Activated effector memory CD4-positive, alpha-beta T cell treated with anti-CD3 and anti-CD28 coated beads, Interleukin-2, amount 50 U/mL, for 16 hours (primary cell): ENCODE results near the gene CCN5.

Source experiments
- DNase-seq: peaks from one replicate; pipeline ENCODE4 v3.0.0-alpha.2; 2020

Gene CCN5

DNA sequence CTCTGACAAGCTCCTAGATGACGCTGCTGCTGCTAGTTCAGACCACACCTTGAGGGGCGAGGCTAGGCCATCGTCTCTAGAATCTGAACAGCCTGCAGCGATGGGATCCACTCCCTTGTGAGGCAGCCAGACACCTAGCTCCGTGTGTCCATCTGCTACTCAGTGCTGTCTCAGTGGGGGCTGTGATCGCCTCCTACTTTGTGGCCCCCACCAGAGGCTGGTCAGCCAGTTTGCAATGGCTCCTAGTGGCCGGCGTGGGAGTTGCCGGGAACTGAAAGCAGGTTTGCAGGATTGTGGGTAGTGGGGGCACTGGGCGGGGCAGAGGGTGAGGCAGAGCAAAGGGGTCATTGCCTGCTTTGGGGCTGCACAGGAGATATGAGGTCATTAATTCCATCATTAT is 2.8 kb downstream of the CCN5 start:
- no peak for DNase-seq

DNA sequence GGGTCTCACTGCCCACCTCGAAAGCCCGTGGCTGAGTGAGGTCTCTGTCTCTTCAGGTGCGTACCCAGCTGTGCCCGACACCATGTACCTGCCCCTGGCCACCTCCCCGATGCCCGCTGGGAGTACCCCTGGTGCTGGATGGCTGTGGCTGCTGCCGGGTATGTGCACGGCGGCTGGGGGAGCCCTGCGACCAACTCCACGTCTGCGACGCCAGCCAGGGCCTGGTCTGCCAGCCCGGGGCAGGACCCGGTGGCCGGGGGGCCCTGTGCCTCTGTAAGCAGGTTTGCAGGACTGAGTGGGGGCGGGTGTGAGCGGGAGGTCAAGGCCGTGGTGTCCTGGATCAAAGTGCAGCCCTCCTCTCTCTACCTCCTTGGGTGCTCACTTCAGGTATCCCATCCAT is 4.7 kb downstream of the CCN5 start:
- DNase-seq: no peak

DNA sequence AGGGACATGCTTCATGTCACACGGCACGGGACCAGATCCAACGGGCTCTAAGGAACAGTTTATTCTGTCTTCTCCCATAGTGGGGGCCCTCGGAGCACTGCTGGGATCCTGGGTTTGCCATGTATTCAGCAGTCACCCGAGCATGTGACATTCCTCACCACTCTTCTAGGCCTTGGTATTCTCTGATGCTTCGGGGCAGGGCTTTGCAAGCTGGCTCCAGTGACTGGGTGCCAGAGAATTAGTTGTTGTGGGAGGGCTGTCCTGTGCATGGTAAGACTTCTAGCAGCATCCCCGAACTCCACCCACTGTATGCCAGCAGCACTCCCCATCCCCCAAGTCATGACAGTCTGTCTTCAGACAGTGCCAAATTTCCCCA is 5.4 kb downstream of the CCN5 start:
- no peak for DNase-seq

DNA sequence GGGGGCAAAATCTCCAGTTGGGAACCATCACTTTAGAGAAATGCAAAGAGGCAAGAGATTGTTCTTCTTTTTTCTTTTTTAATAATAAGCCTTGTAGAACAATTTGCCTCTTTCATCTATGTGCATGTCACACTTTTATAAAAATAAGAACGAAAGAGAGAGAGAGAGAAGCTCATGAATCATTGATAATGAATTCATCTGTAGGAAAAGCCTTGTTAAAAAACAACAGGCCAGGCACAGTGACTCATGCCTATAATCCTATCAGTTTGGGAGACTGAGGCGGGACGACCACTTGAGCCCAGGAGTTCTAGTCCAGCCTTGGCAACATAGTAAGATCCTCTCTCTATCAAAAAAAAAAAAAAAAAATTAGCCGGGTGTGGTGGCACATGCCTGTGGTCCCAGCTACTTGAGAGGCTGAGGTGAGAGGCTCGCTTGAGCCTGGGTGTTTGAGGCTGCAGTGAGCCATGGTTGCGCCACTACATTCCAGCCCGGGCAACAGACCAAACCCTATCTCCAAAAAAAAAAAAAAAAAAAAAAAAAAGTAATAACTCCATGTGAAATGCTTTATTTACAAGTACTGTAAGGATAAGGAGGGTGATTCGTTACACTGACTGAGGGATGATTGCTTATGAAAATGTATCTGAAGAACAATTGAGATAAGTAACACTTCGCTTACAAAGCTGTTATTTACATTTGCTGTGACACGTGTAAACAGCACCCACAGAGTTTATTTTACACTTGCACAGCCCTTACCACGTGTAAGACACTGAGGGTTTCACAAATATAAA is 6.0 kb downstream of the CCN5 start:
- no peak for DNase-seq

DNA sequence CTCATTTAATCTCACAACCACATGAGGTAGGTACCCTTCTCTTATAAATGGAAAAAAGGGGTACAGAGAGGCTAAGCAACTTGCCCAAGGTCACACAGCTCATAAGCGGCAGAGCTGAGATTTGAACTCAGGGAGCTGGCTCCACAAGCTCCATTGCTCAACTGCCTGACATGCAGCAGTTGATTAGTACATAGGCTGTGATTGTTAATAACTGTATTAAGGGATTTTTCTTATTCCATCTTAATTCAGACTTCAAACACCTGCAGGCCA is 6.6 kb downstream of the CCN5 start:
- no peak for DNase-seq

DNA sequence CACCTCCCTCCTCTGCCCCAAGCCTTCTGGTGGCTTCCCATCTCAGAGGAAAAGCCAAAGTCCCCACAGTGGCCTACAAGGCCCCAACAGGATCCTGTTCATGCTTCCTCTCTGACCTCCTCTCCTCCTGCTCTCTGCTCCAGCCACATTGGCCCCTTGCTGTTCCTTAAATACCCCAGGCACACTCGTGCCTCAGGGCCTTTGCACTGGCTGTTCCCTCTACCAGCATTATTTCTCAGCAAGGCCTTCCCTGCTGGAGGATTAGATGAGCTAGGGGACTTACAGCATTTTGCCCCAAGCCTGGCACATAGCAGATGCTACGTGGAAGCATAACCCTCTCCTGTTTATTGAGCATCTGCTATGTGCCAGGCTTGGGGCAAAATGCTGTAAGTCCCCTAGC is 7.8 kb downstream of the CCN5 start:
- DNase-seq: no peak

DNA sequence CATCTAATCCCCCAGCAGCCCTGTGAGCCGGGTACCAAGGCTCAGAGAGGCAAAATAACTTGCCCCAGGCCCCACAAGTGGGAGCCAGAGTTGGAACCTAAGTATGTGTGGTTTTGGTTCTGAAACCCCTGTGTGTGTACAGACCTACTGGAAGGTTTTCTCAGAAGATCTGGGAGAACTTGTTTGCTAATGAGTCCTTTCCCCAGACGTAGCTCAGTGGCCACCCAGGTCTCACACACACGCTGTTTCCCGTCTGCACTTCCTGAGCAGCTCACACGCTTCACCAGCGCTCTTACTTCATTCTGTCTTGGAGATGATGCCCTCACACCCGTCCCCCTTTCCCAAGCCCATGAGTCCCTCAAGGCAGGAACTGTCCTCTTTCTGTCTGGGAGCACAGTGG is 8.2 kb downstream of the CCN5 start:
- DNase-seq: no peak

DNA sequence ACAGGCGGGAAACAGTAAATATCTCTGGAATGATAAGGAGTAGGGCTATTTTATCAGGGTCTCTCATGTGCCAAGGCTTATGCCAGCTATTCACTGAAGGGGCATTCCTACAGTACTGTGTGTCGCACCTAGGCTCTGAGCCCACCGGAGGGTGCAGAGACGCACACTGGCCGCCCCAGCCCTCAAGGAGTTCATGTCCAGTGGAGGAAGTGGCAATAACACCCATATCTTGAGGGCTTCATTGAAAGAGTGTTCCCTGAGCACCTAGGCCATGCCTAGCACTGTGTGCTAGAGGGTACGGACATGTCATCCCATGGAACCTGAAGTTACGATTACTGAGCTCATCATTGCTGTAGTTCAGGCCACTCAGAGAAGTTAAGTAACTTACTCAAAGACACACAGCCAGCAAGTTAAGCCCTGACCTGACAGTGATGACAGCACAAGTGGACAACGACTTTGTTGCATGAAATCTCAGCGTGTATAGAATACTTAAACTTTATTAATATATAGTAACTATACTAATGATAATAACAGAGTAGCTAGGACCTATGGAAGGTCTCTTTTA is 8.7 kb downstream of the CCN5 start:
- no peak for DNase-seq

DNA sequence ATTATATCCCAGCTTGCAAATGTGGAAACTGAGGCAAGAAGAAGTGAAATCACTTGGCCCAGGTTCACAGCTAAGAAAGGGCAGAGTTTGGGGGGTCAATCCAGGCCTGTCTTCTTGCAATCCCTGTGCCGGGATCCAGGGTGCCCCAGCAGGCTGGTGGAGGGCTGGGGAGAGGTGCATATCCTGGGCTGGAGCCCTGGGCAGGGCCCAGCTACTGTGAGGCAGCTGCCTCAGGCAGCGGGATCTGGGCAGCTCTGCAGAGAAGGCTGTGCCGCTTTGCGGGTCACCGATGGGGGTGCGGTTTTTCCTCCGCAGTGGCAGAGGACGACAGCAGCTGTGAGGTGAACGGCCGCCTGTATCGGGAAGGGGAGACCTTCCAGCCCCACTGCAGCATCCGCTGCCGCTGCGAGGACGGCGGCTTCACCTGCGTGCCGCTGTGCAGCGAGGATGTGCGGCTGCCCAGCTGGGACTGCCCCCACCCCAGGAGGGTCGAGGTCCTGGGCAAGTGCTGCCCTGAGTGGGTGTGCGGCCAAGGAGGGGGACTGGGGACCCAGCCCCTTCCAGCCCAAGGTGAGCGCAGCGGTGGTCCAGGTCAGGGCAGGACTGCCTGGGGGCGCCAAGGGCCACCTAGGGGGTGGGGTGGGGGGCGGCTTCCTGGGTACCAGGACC is 9.4 kb downstream of the CCN5 start:
- DNase-seq: no peak

DNA sequence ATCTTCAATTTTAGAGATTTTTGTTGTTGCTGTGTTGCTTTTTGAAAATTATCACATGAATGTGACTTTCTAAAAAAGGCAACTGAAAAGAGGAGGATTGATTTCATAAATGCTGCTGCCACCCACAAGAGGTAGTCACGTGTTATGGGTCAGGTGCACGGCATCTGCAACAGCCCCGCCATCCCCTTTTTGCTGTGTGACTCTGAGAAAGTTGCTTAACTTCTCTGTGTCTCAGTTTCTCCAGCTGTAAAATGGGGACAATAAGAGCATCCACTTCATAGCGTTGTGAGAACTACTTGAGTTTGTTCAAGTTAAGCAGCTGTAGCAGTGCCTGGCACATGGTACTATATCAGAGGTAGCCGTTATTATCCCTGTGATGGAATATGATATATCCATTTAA is 10.7 kb downstream of the CCN5 start:
- no peak for DNase-seq

DNA sequence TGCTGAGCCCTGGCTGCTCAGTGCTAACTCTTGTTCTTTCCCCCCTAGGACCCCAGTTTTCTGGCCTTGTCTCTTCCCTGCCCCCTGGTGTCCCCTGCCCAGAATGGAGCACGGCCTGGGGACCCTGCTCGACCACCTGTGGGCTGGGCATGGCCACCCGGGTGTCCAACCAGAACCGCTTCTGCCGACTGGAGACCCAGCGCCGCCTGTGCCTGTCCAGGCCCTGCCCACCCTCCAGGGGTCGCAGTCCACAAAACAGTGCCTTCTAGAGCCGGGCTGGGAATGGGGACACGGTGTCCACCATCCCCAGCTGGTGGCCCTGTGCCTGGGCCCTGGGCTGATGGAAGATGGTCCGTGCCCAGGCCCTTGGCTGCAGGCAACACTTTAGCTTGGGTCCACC is 11.9 kb downstream of the CCN5 start:
- DNase-seq: no peak

DNA sequence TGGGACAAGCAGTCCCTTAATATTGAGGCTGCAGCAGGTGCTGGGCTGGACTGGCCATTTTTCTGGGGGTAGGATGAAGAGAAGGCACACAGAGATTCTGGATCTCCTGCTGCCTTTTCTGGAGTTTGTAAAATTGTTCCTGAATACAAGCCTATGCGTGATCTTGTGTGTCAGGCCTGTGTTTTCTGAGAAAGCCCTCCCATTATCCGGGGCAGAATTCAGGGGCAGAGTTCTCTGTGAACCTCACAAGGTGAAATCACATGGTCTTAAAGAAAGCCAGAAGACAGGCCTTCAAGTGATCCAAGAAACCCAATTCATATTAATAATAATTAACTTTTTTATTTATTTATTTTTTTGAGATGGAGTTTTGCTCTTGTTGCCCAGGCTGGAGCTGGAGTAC is 12.5 kb downstream of the CCN5 start:
- no peak for DNase-seq

DNA sequence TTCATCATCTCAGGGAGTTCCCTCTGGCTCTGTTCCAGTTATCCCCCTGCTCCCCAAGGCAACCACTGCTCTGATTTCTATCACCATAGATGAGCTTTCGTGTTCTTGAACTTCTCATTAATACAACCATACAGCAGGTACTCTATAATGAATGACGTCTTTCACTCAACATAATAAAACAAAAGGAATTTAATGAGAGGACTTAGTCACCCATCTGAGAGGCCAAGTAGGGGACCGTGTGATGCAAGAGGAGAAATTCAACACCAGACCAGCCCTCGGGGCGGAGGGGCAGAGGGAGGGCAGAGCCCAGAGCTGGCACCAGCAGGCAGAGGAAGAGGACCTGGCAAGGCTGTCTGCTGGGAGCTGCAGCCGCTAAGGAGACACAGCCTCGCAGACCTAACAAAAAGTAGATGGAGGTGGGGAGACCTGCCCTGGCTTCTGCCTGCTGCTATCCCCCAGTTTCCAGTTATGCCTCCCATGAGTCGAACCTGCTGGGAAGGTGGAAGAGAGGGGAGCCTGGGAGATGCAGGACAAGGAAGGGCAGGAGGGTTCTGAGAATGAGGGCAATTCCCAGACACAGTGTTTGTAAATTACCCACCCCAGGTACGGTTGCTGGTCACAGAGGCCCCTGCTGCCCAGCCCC is 13.8 kb downstream of the CCN5 start:
- no peak for DNase-seq

DNA sequence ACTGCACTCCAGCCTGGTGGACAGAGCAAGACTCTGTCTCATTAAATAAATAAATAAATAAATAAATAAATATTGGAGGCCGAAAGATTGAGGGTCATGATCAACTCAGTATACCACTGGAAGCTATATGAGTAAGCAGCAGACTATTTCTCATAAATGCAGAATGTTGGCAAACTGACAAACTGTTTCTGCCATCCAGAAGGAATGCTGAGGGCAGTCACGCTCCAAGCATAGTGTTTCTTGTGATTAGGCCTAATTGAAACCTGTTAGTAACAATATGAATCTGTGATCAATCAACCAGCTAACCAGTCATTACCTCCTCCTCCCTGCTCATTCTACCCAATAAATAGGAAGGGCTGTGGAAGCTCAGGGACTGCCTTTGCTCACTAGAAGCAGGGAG is 15.3 kb downstream of the CCN5 start:
- no peak for DNase-seq

DNA sequence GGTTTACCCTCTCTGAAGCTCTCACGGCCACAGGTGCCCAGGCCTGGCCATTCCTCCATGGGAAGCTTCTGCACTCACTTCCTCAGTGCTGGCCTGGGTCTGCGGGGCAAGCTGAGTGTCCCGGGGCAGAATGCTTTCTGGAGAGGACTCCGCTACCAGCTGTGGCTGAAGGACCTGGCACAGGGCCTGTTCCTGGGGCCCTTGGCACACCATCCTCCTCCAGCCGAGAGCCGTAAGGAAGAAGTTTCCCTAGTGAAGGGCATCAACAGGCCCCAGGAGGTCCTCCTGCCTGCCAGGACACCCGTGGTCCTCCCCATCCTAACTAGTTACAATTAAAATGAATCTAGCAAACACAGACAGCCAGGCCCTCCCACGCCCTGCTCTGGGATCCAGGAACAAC is 16.5 kb downstream of the CCN5 start:
- no peak for DNase-seq

DNA sequence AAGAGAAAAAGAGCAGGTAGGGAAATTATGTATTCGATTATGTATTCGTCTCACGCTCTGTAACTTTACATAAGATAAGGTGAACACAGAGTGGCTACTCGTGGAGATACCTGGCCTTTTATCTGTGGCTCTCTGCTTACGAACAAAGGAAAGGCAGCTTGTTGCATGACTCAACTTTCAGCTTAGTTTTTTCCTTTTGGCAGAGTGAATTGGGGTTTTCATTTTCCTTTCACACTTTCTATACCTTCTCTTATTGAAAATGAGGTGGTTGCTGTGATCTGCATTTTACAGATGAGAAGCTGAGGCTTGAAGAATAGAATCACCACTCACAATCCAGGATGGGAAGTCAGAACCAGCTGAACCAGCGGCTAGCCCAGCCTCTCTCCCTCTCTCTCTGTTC is 17.2 kb downstream of the CCN5 start:
- DNase-seq: no peak

DNA sequence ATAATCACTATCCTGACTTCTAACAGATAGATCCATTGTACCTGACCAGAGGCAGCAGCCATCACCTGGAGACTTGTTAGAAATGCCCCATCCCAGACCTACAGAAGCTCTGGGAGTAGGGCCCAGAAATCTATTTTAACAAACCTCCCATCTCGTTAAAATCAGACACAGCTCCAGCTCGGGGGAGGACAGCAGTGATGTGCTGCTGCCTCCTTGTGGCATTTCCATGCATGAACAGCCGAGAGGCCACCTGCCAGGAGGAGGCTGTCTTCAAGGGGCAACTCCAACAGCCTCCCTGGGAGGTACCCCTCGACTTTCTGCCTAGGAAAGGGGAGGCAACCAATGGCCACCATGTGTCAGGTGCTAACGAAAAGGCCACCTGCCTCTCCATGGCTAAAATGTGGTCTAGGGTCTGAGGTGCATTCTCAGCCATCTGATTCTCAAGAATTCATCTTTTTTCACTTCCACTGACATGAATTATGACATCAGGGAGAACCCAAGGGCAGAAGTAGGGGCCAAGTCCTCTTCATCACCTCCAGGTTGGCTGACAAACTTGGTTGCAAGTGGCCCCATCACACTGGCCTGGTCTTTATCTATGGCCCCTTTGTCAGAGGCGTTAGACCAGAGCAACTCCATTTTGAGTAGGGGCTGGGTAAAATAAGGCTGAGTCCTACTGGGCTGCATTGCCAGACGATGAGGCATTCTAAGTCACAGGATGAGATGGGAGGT is 18.3 kb downstream of the CCN5 start:
- peak; percentile 81 for DNase-seq

DNA sequence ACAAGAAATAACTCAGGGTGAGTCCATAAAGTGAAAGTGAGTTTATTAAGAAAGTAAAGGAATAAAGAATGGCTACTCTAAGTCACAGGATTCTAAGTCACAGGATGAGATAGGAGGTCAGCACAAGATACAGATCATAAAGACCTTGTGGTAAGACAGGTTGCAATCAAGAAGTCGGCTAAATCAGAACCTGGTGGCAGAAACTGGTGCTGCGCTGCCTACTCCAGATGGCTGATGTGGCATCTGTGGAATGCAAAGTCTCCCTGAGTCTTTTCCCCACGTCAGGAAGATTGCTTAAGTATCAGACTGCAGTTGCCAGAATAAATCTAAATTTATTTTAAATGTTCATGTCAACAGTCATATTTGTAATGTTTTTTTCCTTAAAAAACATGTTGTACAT is 19.8 kb downstream of the CCN5 start:
- no peak for DNase-seq

DNA sequence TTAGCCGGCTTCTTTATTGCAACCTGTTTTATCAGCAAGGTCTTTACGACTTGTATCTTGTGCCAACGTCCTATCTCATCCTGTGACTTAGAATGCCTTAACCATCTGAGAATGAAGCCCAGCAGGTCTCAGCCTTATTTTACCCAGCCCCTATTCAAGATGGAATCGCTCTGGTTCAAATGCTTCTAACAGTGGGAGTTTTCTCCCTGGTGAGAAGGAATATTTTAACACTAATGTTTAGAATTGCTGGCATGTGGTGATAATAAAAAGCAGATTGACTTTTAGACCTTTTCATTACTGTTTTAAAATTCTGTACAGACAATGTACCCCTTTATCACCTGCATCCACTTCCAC is 20.6 kb downstream of the CCN5 start:
- DNase-seq: no peak

DNA sequence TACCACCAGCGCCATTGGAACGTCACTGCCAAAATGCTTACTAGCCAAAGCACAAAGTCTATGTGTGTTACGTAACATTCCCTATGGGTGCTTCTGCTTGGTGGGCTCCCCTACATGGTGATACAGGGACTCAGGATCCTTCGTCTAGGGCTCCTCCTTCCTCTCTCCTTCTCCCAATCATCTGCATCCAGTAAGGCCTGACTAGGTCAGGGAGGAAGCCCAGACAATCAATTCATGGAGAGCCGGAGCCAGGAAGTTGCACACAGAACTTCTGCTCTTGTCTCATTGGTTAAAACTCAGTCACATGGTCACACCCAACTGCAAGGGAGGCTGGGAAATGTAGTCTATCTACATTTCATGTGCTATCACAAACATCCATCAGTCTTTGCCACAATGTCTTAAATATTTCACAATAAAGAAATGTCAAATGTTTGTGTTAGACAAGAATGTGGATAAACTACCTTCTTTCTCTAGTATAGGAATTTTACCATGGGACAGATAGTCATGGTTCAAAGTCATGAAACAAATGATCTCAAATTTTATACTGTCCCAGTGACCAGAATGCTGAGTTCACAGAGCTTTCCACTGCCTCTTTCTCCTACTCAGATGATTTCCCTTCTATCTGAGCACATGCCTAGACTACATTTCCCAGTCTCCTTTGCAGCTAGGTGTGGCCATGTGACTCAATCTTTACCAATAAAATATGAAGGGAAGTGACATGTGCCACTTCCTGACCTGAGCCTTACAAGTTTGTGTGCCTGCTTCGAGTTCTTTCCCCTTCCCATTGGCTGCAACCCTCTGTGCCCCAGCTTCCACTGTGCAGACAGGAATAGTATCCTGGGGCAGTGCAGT is 21.2 kb downstream of the CCN5 start:
- no peak for DNase-seq

DNA sequence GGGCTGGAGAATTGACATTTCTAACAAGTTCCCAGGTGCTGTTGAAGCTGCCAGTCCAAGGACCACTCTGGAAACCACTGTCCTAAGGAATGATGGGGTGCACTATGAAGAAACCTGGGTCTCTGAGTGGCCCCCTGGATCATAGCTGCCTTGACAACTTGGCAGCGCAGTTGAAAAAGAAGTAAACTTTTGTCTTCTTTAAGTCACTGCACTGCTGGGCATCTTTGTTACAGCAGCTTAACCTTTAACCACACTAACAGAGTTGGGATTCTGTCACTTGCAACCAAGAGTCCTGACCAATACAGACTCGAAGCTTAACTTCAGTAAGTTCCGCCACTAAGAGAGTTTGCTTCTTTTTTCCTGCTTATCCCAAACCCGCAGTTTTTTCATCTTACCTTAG is 21.9 kb downstream of the CCN5 start:
- no peak for DNase-seq

DNA sequence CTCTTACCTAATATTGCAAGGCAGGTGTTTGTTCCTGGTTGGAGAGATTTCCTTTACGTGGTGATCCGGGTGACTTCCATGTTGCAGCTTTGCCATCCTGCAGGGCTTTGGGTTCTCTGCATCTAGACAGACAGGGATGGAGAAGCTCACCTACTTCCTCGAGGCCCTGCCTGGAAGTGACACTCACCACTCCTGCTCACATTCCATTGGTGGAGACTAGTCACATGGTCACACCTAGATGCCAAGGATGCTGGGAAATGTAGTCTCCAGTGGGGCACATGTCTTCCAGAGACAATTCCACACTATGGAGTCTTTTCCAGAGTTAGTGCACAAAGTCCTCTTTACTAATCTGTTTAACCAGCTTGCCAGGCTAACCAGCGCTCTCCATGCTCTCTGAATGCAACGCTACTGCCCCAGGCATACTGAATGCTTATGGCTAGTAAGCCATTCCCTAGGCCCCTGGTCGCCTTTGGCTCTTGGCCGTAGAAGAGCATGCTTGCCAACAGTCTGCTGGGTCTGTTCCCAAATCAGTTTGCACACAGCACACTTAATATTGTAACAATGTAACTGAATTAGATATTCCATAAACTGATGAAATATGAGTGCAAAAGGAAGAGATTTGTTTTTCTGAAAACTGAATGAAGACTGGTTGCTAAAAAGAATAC is 23.8 kb downstream of the CCN5 start:
- DNase-seq: no peak
